Measurements from ENCODE around the gene UBE2J2.

Gene UBE2J2

DNA sequence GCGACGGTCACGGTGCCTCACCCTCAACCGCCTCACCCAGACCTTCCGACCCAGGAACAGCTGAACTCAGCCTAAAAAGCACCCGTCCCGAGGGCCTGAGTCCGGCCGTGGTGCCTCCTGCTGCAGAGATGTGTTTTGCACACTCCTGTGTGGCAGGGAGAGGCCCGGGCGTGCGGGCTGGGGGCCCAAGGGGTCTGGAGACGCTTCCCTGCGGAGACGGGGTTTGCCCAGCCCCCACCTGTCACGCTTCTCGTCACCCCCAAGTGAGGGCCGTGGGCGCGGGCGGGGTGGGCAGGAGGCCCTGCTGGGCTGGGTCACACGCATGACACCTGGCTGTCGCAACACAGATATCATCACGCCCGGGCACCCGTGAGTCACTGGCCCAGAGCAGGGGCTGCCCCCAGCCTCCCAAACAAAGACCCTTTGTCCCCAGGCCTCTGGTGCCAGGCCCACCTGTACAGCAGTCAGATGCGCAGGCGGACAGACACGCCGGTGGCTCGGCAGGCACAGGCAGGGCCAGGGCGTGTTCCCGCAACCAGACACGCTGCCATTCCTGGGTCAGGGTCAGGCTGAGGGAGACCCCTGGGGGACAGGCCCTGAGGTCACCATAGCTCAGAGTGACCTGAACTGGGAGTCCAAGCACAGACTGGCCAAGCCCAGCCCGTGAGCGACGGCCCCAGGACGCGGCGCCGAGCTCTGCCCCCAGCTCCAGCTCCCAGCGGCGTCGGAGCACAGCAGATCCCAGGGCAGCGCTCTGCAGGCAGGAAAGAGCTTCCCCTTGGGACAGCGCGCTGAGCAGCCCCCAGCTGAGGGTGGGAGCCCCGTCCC is 35.6 kb downstream of the UBE2J2 start:
- no peak for DNase-seq

GRCh38 chr1:1236945-1237873 is 36.4 kb downstream of the UBE2J2 start:
- no peak for DNase-seq

DNA sequence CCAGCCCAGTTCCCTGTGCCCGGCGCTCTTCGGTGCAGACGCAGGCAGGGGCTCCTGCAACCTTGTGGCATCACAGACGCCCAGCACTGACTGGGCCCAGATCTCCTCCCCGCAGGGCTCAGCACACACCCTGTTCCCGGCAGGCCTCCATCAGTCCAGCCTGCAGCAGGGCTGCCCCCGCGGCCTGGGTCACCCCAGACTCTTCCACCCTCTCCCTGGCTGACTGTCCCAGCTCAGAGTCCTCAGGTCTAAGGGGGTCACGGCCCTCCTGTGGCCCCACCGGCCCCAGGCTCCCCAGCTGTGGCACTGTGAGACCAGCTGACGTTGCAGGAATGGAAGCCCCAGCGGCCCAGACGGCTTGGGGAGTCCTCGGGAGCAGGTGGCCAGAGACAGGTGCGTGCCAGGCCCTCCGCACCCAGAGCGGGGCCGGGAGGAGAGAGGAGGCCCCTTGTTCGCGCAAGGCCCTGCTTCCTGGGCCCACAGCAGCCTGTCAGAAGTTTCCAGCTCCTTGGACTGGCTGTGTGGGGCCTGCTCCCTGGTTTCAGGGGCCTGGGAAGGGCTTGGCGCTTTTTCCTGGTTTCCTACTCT is 37.4 kb downstream of the UBE2J2 start:
- DNase-seq = no peak

DNA sequence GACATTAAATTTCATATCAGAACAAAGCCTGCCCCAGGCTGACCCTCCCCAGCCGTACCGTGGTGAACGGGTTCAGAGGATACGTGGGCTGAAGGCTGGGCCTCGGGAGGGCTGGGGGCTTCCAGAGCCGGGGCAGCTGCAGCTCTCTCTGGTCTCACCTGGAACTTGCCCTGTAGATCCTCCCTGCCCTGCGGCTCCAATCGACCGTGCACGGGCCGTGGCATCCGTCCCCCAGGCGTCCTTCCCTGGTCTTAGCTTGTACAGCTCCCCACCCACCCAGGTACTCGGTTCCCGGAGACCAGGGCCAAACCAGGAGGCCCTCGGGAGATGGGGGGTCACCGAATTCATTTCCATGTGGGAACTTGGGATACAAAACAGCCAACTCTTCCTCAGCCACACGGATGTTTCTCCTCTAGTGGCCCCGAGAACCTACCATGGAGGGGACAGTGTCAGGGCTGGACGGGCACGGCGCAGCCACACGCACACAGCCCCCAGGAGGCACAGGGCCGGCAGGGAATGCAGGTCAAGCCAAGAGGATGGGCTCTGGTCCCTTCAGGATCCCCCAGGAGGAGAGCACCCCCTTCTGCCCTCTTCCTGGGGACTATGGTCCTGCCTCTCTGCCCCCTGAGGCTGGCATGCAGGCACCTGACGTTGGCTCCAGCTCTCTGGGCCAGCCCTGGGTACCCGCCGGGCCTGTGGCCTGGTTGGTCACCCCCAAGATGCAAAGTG is 38.5 kb downstream of the UBE2J2 start:
- no peak for DNase-seq

DNA sequence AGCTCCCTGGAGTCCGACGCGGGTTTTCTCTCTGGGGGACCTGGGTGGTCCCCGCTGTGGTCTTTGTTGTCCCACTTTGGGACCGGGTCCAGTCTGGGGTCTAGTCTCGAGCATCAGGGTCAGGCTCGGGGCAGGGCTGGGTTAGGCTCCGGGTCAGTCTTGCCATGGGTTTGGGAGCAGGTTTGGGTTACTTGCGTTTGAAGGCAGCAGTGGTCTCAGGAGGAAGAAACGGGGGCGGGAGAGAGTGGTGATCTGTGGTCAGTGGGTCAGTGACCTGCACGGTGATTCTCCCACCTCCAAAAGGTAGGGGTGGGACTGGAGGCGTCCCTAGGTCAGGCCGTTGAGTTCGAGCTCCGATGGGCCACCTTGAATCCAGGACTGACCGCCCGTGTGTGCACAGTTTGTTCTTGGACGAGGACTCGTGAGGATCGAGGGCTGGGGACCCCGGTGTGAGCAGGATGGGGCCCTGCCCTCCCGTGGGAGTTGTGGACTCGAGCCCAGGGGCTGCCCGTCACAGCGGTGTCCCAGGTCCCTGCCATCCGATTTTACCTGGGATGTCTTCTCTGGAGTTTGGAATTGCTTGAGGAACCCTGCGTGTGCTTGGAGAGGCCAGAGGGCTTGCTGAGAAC is 39.4 kb downstream of the UBE2J2 start:
- DNase-seq = no peak

DNA sequence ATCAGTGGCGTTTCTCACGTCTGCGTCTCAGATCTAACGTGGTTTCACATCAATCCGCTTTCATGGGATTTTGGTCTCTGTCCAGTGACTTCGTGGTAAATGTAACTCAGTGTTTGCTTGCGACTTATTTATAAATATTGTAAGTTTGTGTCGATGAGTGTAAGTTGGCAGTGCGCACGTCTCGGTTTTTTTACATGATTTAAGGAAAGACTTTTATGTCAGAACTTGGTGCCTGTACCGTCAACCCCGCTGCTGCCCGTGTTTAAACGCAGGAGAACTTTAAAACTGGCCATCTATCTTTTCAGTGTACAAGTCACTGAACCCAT is 40.1 kb downstream of the UBE2J2 start:
- DNase-seq = no peak

DNA sequence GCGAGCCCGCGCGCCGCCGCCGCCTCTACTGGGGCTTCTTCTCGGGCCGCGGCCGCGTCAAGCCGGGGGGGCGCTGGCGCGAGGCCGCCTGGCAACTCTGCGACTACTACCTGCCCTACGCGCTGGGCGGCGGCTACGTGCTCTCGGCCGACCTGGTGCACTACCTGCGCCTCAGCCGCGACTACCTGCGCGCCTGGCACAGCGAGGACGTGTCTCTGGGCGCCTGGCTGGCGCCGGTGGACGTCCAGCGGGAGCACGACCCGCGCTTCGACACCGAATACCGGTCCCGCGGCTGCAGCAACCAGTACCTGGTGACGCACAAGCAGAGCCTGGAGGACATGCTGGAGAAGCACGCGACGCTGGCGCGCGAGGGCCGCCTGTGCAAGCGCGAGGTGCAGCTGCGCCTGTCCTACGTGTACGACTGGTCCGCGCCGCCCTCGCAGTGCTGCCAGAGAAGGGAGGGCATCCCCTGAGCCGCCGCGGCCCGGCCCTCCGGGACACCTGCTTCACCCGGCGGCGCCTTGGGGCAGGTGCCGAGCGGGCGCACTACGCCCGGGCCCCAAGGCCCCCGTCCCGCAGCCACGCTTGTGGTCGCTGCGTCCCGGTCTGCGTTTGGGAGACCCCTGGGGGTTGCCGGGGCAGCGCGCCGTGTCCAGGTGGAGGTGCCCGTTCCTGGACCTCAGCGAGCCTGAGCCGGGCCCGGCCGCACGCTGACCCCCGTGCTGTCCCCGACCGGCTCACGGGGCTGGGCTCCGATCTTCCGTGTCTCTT is 40.7 kb downstream of the UBE2J2 start:
- DNase-seq = no peak

GRCh38 chr1:1232208-1232795 is 41.4 kb downstream of the UBE2J2 start, which contains the start of gene B3GALT6:
Gene B3GALT6 (plus strand): TSS chr1:1232237. CDS start chr1:1232279, 42 bp downstream.
- no peak for DNase-seq

GRCh38 chr1:1231400-1232207 is 42.0 kb downstream of the UBE2J2 start, which contains the start of gene SDF4:
Gene SDF4 (minus strand): TSS chr1:1232001. CDS start chr1:1228772, 3,229 bp downstream.
- DNase-seq = peak; percentile 70

- DNase-seq = no peak
Observed at GRCh38 chr1:1230656-1231399, 42.8 kb downstream of the UBE2J2 start.

DNA sequence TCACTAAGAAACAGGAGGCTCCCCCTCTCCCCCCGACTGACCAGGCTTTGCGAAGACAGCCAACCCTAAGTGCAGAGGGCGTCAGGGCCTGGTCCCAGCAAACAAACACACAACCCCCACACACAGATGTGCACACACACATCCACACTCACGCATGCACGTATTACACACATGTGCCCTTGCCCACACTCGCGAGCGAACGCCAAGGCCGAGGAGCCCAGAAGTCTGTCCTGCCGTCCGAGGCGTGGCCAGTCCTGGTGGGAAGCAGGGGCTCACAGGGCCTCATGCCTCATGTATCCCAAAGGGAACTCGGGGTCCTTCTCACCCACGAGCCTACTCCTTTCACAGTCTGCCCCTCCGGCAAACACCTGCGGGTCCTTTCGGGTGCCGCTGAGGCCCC is 43.9 kb downstream of the UBE2J2 start:
- DNase-seq = no peak

DNA sequence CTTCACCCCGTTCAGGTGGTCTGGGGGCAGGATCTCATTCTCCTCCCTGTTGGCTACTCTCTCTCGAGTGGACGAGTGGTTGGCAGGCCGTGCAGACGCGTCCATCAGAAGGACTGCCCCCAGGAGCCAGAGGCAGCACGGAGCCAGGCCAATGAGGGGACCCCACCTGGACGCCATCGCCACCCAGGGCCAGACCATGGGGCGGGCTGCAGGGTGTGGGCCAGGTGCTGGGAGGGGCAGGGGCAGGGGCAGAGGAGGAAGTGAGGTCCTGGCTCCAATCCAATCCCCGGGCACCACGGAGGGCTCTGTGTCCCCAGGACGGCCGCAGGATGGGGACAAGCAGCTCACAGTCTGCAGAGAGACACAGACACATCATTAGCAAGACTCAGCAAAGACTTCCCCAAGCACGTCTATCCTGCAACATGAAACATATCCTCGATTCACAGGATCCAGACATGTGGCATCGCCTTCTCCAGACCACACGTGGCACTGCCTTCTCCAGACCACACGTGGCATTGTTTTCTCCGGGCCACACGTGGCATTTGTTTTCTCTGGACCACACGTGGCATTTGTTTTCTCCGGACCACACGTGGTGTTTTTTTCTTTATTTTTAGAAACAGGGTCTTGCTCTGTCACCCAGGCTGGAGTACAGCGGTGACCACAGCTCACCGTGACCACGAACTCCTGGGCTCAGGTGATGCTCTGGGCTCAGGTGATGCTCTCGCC is 44.9 kb downstream of the UBE2J2 start:
- DNase-seq = no peak

GRCh38 chr1:1228187-1228586 is 45.5 kb downstream of the UBE2J2 start:
- DNase-seq = no peak

DNA sequence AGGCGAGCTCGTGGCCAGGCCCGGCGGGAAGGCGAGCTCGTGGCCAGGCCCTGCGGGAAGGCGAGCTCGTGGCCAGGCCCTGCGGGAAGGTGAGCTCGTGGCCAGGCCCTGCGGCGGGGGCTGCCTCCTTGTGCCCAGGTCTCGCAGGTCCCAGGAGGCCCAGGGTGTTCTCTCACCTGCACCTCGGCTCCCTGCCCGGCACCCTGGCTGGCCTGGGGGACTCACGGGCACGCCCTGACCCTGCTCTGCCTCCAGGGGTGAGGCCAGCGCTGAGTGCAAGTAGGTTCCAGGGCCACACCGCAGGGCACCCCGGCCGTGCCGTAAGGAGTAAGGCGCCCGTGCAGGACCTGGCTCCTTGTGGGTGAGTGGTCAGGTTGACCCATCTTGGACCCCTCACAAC is 46.3 kb downstream of the UBE2J2 start:
- DNase-seq = no peak

GRCh38 chr1:1226566-1227362 is 46.9 kb downstream of the UBE2J2 start:
- no peak for DNase-seq

GRCh38 chr1:1225913-1226312 is 47.7 kb downstream of the UBE2J2 start:
- DNase-seq = no peak

- no peak for DNase-seq
Observed at GRCh38 chr1:1225238-1225845, 48.3 kb downstream of the UBE2J2 start.
